HG02840 (cell line): Measurements from ENCODE around the gene EYA2.
"Not testable (repeated sequence)": the region's sequence is repeated elsewhere in the genome, so short reads cannot be mapped to it uniquely, and the experiment has no call there.

Experiments used
- ATAC-seq: cut with Tn5 transposase; IDR thresholded peaks from one replicate; pipeline ENCODE4 v1.9.1; 2021; ENCODE audit warnings: mild to moderate bottlenecking, moderate library complexity, moderate number of reproducible peaks; ENCODE audit not compliant: unreplicated experiment, low FRiP score

EYA2 gene

DNA sequence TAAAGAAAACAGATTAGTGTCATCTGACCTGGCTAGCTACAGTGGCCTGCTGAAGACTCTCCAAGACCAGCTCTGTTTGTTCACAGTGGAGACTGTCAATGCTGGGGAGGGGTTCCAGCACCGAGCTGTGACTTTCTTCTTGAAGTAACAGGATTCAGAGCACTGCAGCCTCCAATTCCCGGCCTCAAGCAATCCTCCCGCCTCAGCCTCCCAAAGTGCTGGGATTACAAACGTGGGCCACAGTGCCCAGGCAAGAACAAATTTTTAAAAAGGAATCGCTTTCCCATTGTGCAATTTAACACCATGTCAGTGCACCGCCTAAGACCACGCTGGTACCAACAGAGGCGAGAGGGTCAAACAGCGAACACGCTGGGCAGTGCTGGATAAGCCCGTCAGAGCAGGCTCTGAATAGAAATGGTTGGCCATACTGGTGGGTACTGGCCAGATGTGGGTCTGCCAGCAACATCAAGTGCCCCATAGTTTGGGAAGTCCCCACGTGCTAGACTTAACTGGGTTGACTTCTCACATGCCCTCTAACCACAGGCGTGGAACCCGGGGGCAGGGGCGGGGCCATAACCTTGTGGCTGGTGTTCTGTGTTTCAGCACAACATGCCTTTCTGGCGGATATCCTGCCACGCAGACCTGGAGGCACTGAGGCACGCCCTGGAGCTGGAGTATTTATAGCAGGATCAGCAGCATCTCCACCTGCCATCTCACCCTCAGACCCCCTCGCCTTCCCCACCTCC lies 293.0 kb downstream of the EYA2 start:
- no peak for ATAC-seq

DNA sequence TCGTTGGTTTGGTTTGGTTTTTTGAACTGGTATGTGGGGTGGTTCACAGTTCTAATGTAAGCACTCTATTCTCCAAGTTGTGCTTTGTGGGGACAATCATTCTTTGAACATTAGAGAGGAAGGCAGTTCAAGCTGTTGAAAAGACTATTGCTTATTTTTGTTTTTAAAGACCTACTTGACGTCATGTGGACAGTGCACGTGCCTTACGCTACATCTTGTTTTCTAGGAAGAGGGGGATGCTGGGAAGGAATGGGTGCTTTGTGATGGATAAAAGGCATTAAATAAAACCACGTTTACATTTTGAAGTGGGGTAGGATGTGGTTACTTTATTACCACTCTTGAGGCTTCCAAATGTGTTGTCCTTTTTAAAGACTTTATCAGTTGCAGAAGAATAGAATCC lies 293.9 kb downstream of the EYA2 start:
- no peak for ATAC-seq

DNA sequence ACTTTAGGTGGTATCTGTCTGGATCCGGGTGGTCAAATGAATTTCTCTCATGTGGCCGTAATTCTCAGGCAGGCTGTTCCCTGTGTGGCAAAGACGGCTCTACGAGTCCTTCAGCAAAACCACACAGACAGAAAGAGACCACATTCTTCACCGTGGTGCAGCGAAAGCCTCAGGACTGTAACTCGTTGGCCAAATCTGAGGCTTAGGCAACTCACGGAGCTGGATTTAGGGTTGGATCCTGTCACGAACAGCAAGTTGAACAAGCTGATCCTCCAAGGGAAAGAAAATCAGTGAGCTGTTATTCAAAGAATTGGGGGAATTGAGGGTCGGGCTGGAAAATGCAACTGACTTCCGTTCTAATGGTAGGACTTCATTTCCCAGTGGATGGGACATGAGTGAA lies 294.4 kb downstream of the EYA2 start:
- no peak for ATAC-seq

DNA sequence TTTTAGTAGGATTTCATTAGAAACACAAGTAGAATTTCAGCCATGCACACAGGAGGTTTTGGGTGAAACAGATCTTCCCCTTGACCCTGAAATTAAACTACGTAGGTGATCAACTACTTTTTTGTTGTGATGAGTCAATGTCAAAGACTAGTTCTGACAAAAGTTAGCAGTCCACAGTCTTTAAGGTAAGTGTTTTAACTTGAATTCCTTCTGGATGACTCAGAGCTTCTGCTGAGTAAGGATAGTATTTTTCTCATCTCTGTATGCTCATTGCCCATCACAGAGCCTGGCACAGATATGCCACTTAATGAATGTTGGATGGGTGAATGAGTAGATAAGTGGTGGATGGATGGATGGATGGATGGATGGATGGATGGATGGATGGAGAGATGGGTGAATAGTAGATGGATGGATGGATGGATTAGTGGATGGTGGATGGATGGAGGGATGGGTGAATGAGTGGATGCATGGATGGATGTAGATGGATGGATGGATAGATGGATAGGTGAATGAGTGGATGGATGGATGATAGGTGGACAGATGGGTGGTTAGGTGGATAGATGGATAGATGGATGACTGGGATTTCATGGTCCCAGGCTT lies 296.5 kb downstream of the EYA2 start:
- no peak for ATAC-seq

DNA sequence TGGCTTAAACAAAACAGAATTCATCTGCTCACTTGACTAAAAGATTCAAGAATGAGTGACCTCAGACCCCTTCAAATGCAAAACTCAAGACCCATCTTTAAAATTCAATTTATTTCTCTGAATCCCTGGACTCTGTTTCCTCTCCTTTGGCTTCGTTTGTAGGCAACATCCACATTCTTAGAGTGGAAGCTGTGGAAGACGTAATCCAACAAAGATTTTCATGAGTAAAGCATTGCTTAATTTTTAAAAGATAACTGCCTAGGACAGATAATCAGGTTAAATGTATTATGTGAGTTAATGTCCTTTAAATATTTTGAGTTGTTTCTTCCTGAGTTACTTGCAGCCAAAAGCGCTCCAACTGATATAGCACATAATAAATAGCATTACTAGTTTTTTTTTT lies 297.3 kb downstream of the EYA2 start:
- no peak for ATAC-seq

DNA sequence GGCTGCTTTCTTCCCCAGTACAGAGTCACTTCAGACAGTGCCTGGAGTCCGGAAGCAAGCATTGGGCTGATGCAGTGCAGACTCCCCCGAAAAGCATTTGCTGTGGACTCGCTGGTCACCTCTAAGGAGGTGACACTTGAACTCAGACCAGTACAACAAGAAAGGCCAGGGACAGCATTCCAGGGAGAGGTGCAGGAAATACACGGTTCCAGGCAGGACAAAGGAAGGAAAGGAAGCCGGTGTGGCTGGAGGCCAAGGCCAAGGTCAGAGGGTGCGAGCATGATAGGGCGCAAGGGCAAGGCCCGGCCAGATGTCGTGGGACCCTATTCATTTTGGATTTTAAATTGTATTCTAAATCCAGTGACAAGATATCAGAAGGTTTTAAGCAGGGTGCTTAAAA lies 300.9 kb downstream of the EYA2 start:
- ATAC-seq: no peak

DNA sequence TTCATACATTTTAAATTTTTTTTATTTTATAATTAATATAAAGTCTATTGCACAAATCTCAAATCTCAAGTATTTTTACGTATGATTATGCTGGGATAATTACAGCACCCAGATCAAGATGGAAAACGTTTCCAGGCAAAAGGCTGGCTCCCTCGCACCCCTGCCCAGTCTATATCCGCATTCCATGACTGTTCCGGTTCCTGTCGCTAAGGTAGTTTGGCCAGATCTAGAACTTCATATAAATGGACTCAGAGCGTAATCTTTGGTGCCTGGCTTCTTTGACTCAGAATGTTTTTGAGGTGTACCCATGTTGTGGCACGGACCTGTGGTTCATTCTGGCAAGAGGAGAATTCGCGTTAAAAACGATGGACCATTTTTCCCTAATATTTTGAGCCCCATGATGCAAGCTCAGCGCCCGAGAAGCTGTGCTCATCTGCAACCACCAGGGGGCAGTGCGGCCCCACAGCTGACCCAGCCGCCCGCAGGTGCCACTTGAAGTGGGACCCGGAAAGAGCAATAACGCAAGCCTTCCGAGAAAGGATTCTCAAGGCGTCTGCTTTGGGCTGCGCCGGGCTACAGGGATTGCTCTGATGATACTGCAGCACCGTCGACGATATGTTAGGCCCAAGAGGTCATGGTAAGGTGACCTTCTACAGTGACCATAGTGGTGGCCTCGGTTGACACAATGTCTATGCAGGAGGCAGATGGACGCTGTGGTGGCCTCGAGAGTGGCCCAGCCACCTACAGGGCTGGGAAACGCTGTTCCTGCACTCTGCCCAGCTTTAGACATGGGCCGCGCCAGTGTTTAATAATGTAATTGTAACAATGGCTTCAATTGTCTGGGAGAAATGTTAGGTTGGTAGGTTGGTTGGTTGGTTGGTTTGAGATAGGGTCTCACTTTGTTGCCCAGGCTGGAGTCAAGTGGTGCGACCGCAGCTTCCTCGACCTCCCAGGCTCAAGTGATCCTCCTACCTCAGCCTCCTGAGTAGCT lies 301.7 kb downstream of the EYA2 start:
- ATAC-seq: no peak

DNA sequence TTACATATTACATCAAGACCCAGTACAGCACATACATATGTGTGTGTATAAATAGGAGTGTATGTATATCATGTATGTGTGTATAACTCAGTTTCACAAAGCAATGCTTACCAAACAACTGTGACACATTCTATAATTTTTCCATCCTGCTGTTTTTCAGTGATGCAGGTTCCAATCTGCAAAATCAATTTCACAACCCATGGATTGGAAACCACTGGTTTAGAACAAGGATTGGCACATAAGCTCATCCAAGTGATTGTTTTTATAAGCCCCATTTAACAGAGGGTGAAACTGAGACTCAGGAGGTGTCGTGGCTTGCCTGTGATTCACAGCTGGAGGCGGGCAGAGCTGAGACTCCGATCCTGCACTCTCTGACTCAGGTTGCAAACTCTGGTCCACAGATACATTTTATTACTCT lies 303.6 kb downstream of the EYA2 start:
- ATAC-seq: no peak

DNA sequence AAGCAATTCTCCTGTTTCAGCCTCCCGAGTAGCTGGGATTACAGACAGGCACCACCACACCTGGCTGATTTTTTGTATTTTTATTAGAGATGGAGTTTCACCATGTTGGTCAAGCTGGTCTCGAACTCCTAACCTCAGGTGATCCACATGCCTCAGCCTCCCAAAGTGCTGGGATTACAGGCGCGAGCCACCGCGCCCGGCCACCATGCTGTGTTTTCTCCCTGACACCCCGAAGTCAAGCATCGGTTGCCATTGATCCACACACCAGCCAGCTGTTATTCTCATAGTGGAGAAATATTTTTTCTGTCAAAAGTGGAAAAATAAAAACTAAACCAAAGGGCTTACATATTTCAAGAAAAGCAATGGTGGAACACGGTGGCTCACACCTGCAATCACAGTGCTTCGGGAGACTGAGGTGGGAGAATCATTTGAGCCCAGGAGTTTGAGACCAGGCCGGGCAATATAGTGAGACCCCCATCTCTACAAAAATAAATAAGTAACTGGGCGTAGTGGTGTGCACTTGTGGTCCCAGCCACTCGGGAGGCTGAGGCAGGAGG lies 304.4 kb downstream of the EYA2 start:
- ATAC-seq: no peak

DNA sequence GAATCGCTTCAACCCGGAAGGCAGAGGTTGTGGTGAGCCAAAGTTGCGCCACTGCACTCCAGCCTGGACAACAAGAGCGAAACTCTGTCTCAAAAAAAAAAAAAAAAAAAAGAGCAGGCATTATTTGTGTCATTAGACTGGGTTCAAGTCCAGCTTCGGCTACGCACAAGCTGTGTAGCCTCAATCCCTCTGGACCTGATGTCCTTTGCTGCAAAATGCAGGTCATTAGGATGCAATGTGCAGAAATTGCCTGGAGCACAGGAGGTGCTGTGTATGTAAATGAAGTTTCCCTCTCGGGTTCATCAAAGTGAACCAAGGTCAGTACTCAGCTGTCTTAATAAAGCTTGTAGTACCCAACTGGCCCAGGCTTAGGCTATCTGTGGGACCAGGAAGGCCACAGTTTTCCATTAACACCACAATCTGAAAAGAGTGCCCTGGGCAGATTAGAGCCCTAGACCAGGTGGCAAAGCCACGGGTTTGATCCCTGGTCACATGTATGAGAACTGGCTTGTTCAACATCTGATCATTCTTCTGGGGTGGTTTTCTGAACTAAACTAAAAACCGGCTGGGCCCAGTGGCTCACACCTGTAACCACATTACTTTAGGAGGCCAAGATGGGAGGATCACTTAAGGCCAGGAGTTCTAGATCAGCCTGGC lies 306.6 kb downstream of the EYA2 start:
- ATAC-seq: no peak

DNA sequence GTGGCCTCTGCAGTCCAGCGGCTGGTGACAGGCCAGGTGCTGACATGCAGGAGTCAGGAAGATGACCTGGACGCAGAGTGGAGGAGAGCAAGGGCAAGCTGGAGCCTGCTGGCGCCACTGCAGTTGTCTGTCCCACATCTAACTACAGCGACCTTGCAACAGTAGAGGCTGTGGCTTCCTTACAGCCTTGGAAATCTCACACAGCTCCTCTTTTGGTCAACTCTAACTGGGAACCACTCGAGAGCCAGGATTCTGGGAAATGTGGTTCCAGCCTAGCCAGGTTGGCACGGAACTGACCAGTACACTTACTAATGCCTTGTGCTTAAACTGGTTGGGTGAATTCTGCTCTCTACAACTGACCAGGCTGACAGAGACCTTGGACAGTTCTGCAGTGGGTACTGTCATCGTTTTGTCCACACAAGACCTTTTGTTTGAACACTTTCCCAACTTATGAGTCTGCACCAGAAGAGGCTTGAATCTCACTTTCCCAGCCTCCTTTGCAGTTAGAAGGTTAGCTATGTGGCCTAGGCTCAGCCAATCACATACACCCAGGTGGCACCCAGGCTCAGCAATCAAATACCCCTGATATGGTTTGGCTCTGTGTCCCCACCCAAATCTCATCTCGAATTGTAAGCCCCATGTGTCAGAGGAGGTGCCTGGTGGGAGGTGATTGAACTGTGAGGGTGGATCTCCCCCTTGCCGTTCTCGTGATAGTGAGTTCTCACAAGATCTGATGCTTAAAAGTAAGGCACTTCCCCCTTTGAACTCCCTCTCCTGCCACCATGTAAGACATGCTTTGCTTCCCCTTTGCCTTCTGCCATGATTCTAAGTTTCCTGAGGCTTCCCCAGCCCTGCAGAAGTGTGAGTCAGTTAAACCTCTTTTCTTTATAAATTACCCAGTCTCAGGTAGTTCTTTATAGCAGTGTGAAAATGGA lies 308.4 kb downstream of the EYA2 start:
- ATAC-seq: no peak

DNA sequence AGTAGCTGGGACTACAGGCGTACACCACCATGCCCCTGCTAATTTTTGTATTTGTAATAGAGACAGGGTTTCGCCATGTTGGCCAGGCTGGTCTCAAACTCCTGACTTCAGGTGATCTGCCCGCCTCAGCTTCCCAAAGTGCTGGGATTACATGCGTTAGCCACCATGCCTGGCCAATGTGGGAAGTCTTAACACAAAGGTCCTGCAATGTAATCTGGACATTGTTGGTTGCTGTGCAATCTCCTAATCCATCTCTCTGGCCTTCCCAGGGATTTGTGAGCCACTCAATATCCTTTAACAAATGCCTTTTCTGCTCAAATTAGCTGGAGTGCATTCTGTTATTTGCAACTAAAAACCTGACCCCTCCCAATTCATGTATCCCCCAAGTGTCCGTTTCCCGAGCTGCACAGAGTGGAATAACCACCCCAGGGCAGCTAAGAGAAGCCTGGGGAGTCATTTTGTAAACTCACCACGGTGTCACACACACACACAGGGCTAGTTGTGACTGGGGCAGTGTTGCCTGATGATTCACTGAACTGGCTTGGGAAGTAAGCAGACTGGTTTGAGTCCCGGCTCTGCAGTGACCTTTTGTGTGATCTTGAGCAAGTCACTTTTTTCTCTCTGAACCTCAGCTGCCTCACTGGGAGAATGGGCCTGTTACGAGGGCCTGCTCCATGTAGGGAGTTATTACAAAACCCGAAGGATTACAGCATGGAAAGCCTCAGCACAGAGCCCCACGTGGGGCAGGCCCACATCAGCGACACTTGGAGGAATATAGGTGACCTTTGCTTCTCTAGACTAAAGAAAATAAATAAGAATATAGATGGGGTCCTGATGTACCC lies 309.6 kb downstream of the EYA2 start:
- ATAC-seq: no peak

DNA sequence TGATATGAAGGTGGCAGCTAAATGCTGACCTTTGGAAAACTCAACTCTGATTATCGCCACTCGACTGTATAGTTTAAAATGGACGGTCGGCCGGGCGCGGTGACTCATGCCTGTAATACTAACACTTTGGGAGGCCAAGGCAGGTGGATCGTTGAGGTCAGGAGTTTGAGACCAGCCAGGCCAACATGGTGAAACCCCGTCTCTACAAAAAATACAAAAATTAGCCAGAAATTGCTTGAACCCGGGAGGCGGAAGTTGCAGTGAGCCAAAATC lies 310.1 kb downstream of the EYA2 start:
- not testable (repeated sequence) for ATAC-seq

DNA sequence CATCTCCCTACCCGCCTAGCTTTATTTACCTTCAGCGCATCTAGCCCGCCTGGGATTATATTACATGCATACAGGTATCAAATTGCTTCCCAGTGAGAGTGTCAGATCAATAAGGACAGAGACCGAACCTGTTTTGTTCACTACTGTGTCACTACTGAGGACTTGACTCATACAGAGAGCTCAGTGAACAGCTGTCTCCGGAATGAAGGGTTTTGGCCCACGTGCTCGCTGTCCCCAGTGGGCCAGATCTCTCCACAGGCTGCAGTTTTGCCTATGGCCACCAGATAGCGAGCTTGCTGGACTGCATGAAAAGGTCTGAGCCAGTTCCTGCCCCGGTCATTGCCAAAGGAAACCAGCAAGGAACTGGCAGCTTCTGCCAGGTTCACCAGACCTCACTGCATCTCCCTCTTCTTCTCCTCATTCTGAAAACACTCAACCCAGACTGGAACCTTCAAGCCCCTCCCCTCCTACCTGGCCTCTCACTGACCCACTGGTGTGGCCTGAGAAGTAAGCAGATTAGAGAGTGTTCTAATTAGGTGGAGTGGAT lies 311.0 kb downstream of the EYA2 start:
- ATAC-seq: no peak

DNA sequence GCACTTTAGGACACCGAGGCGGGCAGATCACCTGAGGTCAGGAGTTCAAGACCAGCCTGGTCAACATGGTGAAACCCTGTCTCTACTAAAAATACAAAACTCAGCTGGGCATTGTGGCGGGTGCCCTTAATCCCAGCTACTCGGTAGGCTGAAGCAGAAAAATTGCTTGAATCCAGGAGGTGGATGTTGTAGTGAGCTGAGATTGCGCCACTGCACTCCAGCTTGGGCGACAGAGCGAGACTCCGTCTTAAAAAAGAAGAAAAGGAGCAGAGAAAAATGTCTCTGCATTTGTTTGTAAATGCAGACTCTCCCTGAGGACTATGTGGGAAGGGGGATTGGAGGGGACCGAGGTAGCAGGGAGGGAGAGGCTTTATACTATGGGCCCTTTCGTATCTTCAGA lies 311.9 kb downstream of the EYA2 start:
- not testable (repeated sequence) for ATAC-seq

DNA sequence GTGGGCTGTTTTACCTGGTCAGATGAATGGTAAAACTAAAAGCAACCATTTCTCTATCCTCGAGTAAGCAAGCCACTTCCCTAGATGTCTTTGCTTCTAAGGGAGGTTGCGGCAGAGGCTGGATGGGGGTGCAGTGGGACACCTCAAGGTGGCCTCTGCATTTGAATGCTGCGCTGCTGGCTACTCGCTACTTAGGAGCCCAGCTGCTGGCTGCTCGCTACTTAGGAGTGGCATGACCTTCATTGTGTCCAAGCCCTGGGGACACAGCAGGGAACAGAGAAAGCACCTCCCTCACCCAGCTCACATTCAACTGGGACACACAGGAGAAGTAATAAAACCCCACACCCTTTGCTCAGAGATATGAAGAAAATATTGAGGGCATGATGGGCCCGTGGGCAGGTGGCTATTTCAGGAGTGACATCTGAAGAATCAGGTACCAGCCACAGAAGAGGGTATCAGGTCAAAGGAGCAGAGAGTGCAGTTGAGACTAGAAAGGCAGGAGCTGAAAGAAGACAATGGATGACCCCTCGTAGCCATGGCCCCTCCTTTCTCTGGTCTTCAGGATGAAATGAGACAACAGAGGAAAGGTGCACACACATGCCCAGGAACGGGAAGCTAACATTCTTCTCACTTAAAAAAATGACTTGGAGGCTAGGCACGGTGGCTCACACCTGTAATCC lies 312.5 kb downstream of the EYA2 start:
- ATAC-seq: no peak

DNA sequence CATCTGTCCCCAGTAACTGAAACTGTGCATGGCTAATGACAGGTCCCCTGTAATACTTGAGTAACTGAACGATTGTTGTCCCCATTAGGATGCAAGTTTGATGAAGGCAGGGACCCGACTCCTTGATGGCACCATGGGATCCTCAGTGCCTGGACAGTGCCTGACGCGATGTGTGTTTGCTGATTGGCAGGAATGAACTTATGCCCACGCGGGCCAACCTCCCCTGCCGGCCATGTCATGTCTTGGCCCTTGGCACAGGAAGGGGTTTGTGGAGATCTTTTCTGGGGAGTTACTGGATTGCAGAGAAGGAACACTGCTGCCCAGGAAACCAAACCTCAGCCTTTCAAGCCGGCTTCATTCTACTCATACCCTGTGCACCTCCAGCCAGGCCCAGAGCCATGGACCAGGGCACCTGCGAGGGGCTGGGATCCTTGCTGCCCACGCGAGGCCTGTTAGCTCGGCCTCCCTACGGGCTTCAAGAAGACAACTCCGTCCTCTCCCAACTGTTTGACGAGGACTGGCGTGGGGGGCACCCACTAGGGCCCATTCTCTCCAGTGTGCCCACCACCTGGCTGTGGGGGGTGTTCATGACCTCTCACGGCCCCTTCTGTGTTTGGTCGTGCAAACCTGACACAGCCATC lies 314.0 kb downstream of the EYA2 start:
- no peak for ATAC-seq
